Measurements from ENCODE around the gene MSH3.

Gene MSH3

GRCh38 chr5:80884086-80884813 is 229.8 kb downstream of the MSH3 start:
- TF ChIP-seq CTCF (IDR thresholded peaks at IDR 0.05; ENCODE audit: low read depth, low read length) (no peak), EZH2phosphoT487 (IDR thresholded peaks at IDR 0.05; ENCODE audit: low read depth) (no peak)
- Histone ChIP-seq H3K79me2 (ENCODE audit: low read length) (no peaks in the 10 kb centered on the region), H4K20me1 (ENCODE audit: insufficient read depth, low read length) (no peaks in the 10 kb centered on the region), H2AFZ (ENCODE audit: low read depth, low read length) (no peak overlapping the region), H3K4me3 (ENCODE audit: low read length) (no peak overlapping the region), H3K4me1 (ENCODE audit: low read length) (no peaks in the 10 kb centered on the region), H3K4me2 (ENCODE audit: low read length) (no peak overlapping the region), H3K27me3 (ENCODE audit: low read depth, low read length) (no peaks in the 10 kb centered on the region), H3K9me3 (ENCODE audit: insufficient read depth, low read length) (no peaks in the 10 kb centered on the region), H3K27ac (ENCODE audit: low read length) (no peak overlapping the region), H3K36me3 (replicated peaks; ENCODE audit: low read depth, low read length) (peaks cover 3% of the 10 kb centered on the region), H3K9ac (ENCODE audit: low read length) (no peak overlapping the region)

GRCh38 chr5:80884929-80885328 is 230.5 kb downstream of the MSH3 start:
- Histone ChIP-seq H3K79me2 (ENCODE audit: low read length) (no peaks in the 10 kb centered on the region), H3K27ac (ENCODE audit: low read length) (no peak overlapping the region), H3K4me1 (ENCODE audit: low read length) (no peaks in the 10 kb centered on the region), H3K9me3 (ENCODE audit: insufficient read depth, low read length) (no peaks in the 10 kb centered on the region), H3K4me2 (ENCODE audit: low read length) (no peak overlapping the region), H2AFZ (ENCODE audit: low read depth, low read length) (no peak overlapping the region), H4K20me1 (ENCODE audit: insufficient read depth, low read length) (no peaks in the 10 kb centered on the region), H3K36me3 (replicated peaks; ENCODE audit: low read depth, low read length) (peaks cover 3% of the 10 kb centered on the region), H3K4me3 (ENCODE audit: low read length) (no peak overlapping the region), H3K27me3 (ENCODE audit: low read depth, low read length) (no peaks in the 10 kb centered on the region), H3K9ac (ENCODE audit: low read length) (no peak overlapping the region)
- TF ChIP-seq EZH2phosphoT487 (IDR thresholded peaks at IDR 0.05; ENCODE audit: low read depth) (no peak), CTCF (IDR thresholded peaks at IDR 0.05; ENCODE audit: low read depth, low read length) (no peak)

- Histone ChIP-seq H3K9me3 (ENCODE audit: insufficient read depth, low read length) (no peaks in the 10 kb centered on the region), H2AFZ (ENCODE audit: low read depth, low read length) (no peak overlapping the region), H4K20me1 (ENCODE audit: insufficient read depth, low read length) (no peaks in the 10 kb centered on the region), H3K4me2 (ENCODE audit: low read length) (no peak overlapping the region), H3K9ac (ENCODE audit: low read length) (no peak overlapping the region), H3K36me3 (replicated peaks; ENCODE audit: low read depth, low read length) (peaks cover 3% of the 10 kb centered on the region), H3K27ac (ENCODE audit: low read length) (no peak overlapping the region), H3K4me1 (ENCODE audit: low read length) (no peaks in the 10 kb centered on the region), H3K27me3 (ENCODE audit: low read depth, low read length) (no peaks in the 10 kb centered on the region), H3K79me2 (ENCODE audit: low read length) (no peaks in the 10 kb centered on the region), H3K4me3 (ENCODE audit: low read length) (no peak overlapping the region)
- no peak for TF ChIP-seq EZH2phosphoT487 (IDR thresholded peaks at IDR 0.05; ENCODE audit: low read depth)
- TF ChIP-seq CTCF (IDR thresholded peaks at IDR 0.05; ENCODE audit: low read depth, low read length), result no peak
These were observed 231.0 kb downstream of the MSH3 start for GRCh38 chr5:80885396-80886000.

- H3K27me3 ChIP-seq (ENCODE audit: low read depth, low read length), result no peaks in the 10 kb centered on the region
- no peaks in the 10 kb centered on the region for H3K36me3 ChIP-seq (replicated peaks; ENCODE audit: low read depth, low read length)
- H3K4me2 ChIP-seq (ENCODE audit: low read length), result no peak overlapping the region
- TF ChIP-seq EZH2phosphoT487 (IDR thresholded peaks at IDR 0.05; ENCODE audit: low read depth) (no peak), CTCF (IDR thresholded peaks at IDR 0.05; ENCODE audit: low read depth, low read length) (no peak)
- H3K9me3 ChIP-seq (ENCODE audit: insufficient read depth, low read length), result no peaks in the 10 kb centered on the region
- H3K4me1 ChIP-seq (ENCODE audit: low read length), result no peaks in the 10 kb centered on the region
- no peak overlapping the region for H3K9ac ChIP-seq (ENCODE audit: low read length)
- H3K27ac ChIP-seq (ENCODE audit: low read length), result no peak overlapping the region
- H2AFZ ChIP-seq (ENCODE audit: low read depth, low read length), result no peak overlapping the region
- no peak overlapping the region for H3K4me3 ChIP-seq (ENCODE audit: low read length)
- H3K79me2 ChIP-seq (ENCODE audit: low read length), result no peaks in the 10 kb centered on the region
- no peaks in the 10 kb centered on the region for H4K20me1 ChIP-seq (ENCODE audit: insufficient read depth, low read length)
These were observed 239.6 kb downstream of the MSH3 start for GRCh38 chr5:80894083-80894482.

Measured in OCI-LY3 (cell line).